Epithelial cell of proximal tubule (primary cell): Measurements from ENCODE around the gene ANKRD33. TPM values are rescaled to one million over a fixed set of nuclear protein-coding genes. Genes with fewer than 3 reads are reported as not detected.

ENCODE experiments used
- DNase-seq: peaks from one replicate; pipeline ENCODE4 v3.0.0-alpha.2; 2011; ENCODE audit warnings: low read depth
- H3K4me3 ChIP-seq: 2 replicates; pipeline ENCODE4 v1.5.1; 2011; ENCODE audit warnings: low read depth, mild to moderate bottlenecking, low read length
- CTCF ChIP-seq: conservative IDR thresholded peaks from 2 replicates; pipeline ENCODE4 v1.5.1; 2012; ENCODE audit warnings: low read depth, mild to moderate bottlenecking, low read length
- total RNA-seq: library from RNA; depleted of rRNA; stranded (reverse); fragments of >200 nt; gene quantifications from 2 replicates; pipeline ENCODE4 v1.2.3, GENCODE V29; 2015

Gene ANKRD33
- total RNA-seq, 1 donor from 2014 or later = not detected

DNA sequence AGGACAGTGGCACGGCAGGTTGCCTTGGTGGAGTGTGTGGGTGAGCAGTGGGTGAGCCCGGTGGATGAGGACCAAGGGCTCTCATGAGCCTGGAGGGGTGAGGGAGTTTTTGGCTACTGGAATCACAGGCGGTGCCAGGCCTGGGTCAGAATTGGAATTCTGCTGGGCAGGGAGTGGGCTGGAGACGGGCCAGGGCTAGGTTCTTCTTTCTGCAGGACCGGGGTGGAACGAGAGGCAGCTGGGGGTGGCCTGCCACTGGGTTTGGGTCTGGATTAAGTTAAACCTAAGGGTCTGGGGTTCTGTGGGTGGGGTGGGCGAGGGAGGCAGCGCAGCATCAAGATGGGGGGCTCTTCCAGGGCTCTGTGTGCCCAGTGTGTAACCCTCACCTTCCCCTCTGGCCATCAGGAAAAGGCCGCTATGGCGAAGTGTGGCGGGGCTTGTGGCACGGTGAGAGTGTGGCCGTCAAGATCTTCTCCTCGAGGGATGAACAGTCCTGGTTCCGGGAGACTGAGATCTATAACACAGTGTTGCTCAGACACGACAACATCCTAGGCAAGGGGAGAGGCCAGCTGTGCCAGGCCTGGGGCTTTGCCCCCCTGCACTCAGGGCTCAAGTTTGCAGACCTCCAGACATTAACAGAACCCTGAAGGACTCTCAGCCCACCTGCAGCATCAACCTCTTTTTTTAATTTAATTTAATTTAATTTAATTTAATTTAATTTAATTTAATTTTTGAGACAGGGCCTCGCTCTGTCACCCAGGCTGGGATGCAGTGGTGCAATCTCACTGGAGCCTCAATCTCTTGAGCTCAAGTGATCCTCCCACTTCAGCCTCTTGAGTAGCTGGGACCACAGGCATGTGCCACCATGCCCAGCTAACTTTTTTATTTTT is 26.4 kb downstream of the ANKRD33 start:
- TF ChIP-seq CTCF = no peak
- DNase-seq = no peak
- no peak overlapping the region for H3K4me3 ChIP-seq

GRCh38 chr12:51915003-51915625 is 27.2 kb downstream of the ANKRD33 start:
- no peak overlapping the region for H3K4me3 ChIP-seq
- no peak for DNase-seq

GRCh38 chr12:51915951-51916350 is 28.0 kb downstream of the ANKRD33 start:
- no peak overlapping the region for H3K4me3 ChIP-seq
- no peak for DNase-seq

More at GRCh38 chr12:51915003-51915625, 27.2 kb downstream of the ANKRD33 start:
- TF ChIP-seq CTCF = no peak

DNA sequence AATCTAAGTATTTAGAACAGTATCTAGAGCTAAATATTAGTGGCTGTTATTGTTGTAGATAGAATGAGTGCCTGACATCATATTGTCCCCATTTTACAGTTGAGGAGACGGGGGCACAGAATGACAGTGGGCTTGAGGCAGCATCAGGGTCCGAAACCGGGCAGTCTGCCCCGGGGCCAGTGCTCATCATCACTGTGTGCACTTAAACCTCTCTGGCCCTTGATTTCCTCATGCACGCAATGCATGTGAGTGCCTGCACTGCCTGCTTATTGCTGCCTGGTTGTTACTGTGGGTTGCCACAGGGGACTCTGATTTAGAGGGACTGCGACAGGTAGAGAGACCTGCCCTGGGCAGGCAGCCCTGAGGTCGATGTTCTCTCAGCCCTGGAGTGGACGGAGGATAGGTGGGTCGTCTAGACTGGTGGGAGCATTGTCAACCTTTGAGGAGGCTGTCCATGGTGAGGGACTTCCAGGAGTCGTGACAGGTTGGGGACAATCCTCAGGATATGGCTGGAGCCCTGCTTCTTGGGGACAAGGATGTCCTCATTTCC is 29.2 kb downstream of the ANKRD33 start:
- DNase-seq = no peak
- H3K4me3 ChIP-seq = no peak overlapping the region
- no peak for TF ChIP-seq CTCF

More at GRCh38 chr12:51915951-51916350, 28.0 kb downstream of the ANKRD33 start:
- TF ChIP-seq CTCF = no peak

- no peak for DNase-seq
- no peak overlapping the region for H3K4me3 ChIP-seq
- TF ChIP-seq CTCF = no peak
Observed at GRCh38 chr12:51917746-51918453, 30.0 kb downstream of the ANKRD33 start.

DNA sequence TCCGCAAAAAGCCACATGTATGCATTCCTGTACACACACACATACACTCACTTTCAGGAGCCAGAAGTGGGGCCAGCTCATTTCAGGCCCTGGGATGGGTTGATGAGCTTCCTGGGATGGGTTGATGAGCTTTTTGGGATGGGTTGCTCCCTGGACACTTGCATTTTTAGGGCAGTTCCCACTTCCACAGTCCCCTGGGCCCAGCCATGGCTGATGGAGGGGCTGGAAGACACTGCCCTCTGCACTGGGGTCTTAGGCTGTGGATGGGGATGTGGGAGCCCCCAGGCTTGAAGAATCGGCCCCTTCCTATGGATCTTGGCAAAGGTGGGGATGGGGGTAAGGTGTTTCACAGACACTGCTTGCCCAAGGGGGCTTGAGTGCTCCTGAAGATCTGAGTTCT is 32.1 kb downstream of the ANKRD33 start:
- no peak for DNase-seq
- TF ChIP-seq CTCF = no peak
- H3K4me3 ChIP-seq = no peak overlapping the region
